H9 (cell line): ENCODE data around the gene RAD21L1. TPM values are rescaled to one million over a fixed set of nuclear protein-coding genes. Genes with fewer than 3 reads are reported as not detected.

Experiments
- DNase-seq: peaks from one replicate; pipeline ENCODE4 v3.0.0-alpha.2; 2017
- H2AFZ ChIP-seq: one replicate; pipeline ENCODE4 v1.6.1; 2013; ENCODE audit warnings: mild to moderate bottlenecking, low read length, control low read depth, moderate library complexity
- H2AK5ac ChIP-seq: 2 replicates; pipeline ENCODE4 v1.6.1; 2013; ENCODE audit warnings: low read length, control low read depth, mixed read lengths; ENCODE audit not compliant: insufficient read length
- H2BK120ac ChIP-seq: one replicate; pipeline ENCODE4 v1.6.1; 2013; ENCODE audit warnings: low read depth, mild to moderate bottlenecking, low read length, control low read depth, inconsistent platforms; ENCODE audit not compliant: poor library complexity, severe bottlenecking
- H2BK12ac ChIP-seq: 2 replicates; pipeline ENCODE4 v1.6.1; 2013; ENCODE audit warnings: low read length, control low read depth, mixed read lengths, low read depth; ENCODE audit not compliant: insufficient read length
- H2BK15ac ChIP-seq: 2 replicates; pipeline ENCODE4 v1.6.1; 2013; ENCODE audit warnings: low read depth, low read length, control low read depth
- H2BK20ac ChIP-seq: one replicate; pipeline ENCODE4 v1.6.1; 2013; ENCODE audit warnings: low read depth, mild to moderate bottlenecking, low read length, control low read depth, inconsistent platforms; ENCODE audit not compliant: poor library complexity, severe bottlenecking
- H2BK5ac ChIP-seq: 2 replicates; pipeline ENCODE4 v1.6.1; 2013; ENCODE audit warnings: low read length, control low read depth, mixed read lengths; ENCODE audit not compliant: insufficient read length
- H3K14ac ChIP-seq: 2 replicates; pipeline ENCODE4 v1.6.1; 2013; ENCODE audit warnings: low read length, control low read depth; ENCODE audit not compliant: insufficient read depth
- H3K18ac ChIP-seq: 2 replicates; pipeline ENCODE4 v1.6.1; 2013; ENCODE audit warnings: low read depth, mild to moderate bottlenecking, mixed read lengths, low read length, control low read depth; ENCODE audit not compliant: insufficient read length
- H3K23ac ChIP-seq: 2 replicates; pipeline ENCODE4 v1.6.1; 2013; ENCODE audit warnings: low read length, control low read depth, mixed read lengths, low read depth; ENCODE audit not compliant: insufficient read length
- H3K23me2 ChIP-seq: 2 replicates; pipeline ENCODE4 v1.6.1; 2013; ENCODE audit warnings: low read depth, mild to moderate bottlenecking, mixed read lengths, low read length, control low read depth; ENCODE audit not compliant: insufficient read length, poor library complexity, severe bottlenecking
- H3K27ac ChIP-seq: 2 replicates; pipeline ENCODE4 v1.5.1; 2013; ENCODE audit warnings: low read length, control low read depth, mixed read lengths, low read depth; ENCODE audit not compliant: insufficient read length
- H3K27me3 ChIP-seq: 2 replicates; pipeline ENCODE4 v1.6.1; 2013; ENCODE audit warnings: low read length, control low read depth, inconsistent platforms; ENCODE audit not compliant: insufficient read depth
- H3K4ac ChIP-seq: 2 replicates; pipeline ENCODE4 v1.6.1; 2013; ENCODE audit warnings: low read depth, mild to moderate bottlenecking, control low read depth, inconsistent platforms, low read length, moderate library complexity
- H3K4me1 ChIP-seq: 2 replicates; pipeline ENCODE4 v1.6.1; 2013; ENCODE audit warnings: low read length, control low read depth, inconsistent platforms; ENCODE audit not compliant: insufficient read depth
- H3K4me2 ChIP-seq: 2 replicates; pipeline ENCODE4 v1.6.1; 2013; ENCODE audit warnings: low read length, control low read depth, mixed read lengths; ENCODE audit not compliant: insufficient read length, insufficient read depth
- H3K56ac ChIP-seq: 2 replicates; pipeline ENCODE4 v1.6.1; 2013; ENCODE audit warnings: low read depth, mild to moderate bottlenecking, mixed read lengths, low read length, control low read depth; ENCODE audit not compliant: insufficient read length
- H3K79me1 ChIP-seq: 2 replicates; pipeline ENCODE4 v1.6.1; 2013; ENCODE audit warnings: low read depth, mild to moderate bottlenecking, moderate library complexity, low read length, control low read depth, inconsistent platforms; ENCODE audit not compliant: insufficient read depth, poor library complexity, severe bottlenecking
- H3K79me2 ChIP-seq: 2 replicates; pipeline ENCODE4 v1.6.1; 2013; ENCODE audit warnings: low read length, control low read depth, inconsistent platforms; ENCODE audit not compliant: insufficient read depth
- H3K9ac ChIP-seq: 2 replicates; pipeline ENCODE4 v1.6.1; 2013; ENCODE audit warnings: low read length, control low read depth, mixed read lengths; ENCODE audit not compliant: insufficient read length; ENCODE audit errors: extremely low read depth
- H3K9me3 ChIP-seq: one replicate; pipeline ENCODE4 v1.6.1; 2013; ENCODE audit warnings: low read depth, low read length, inconsistent platforms; ENCODE audit not compliant: control insufficient read depth
- H3T11ph ChIP-seq: one replicate; pipeline ENCODE4 v1.6.1; 2013; ENCODE audit warnings: mild to moderate bottlenecking, low read length, control low read depth, inconsistent platforms
- H4K20me1 ChIP-seq: one replicate; pipeline ENCODE4 v1.6.1; 2013; ENCODE audit not compliant: control insufficient read depth, insufficient read length, insufficient read depth
- H4K5ac ChIP-seq: 2 replicates; pipeline ENCODE4 v1.6.1; 2013; ENCODE audit warnings: low read depth, mild to moderate bottlenecking, mixed read lengths, low read length, control low read depth; ENCODE audit not compliant: insufficient read length
- H4K8ac ChIP-seq: replicated peaks from 2 replicates; pipeline ENCODE4 v1.6.1; 2013; ENCODE audit warnings: low read length, control low read depth, mixed read lengths, low read depth; ENCODE audit not compliant: insufficient read length
- H4K91ac ChIP-seq: 2 replicates; pipeline ENCODE4 v1.6.1; 2013; ENCODE audit warnings: low read depth, mild to moderate bottlenecking, moderate library complexity, mixed read lengths, low read length, control low read depth; ENCODE audit not compliant: insufficient read length
- H3K27ac Mint-ChIP-seq, 3 experiments: 2 replicates in 2 of 3; 3 replicates in 1 of 3; pipeline ENCODE4 v1.8.0; 2020 to 2021; ENCODE audit warnings: mixed read lengths in 3 of 3, mild to moderate bottlenecking in 1 of 3, moderate library complexity in 1 of 3
- H3K27me3 Mint-ChIP-seq: 2 replicates; pipeline ENCODE4 v1.8.0; 2021; ENCODE audit warnings: low read depth, mild to moderate bottlenecking, moderate library complexity, mixed read lengths
- H3K36me3 Mint-ChIP-seq, 3 experiments: 2 replicates in 2 of 3; 3 replicates in 1 of 3; pipeline ENCODE4 v1.8.0; 2020 to 2021; ENCODE audit warnings: low read depth in 3 of 3, mixed read lengths in 3 of 3; ENCODE audit not compliant: insufficient read depth in 1 of 3
- H3K4me1 Mint-ChIP-seq, 2 experiments: 2 replicates each; pipeline ENCODE4 v1.8.0; 2020; ENCODE audit warnings: mixed read lengths in 2 of 2
- H3K4me3 Mint-ChIP-seq, 2 experiments: 2 replicates in 1 of 2; 3 replicates in 1 of 2; pipeline ENCODE4 v1.8.0; 2020 to 2021; ENCODE audit warnings: mild to moderate bottlenecking in 2 of 2, mixed read lengths in 2 of 2, moderate library complexity in 1 of 2
- H3K9me3 Mint-ChIP-seq, 2 experiments: 2 replicates in 1 of 2; 3 replicates in 1 of 2; pipeline ENCODE4 v1.8.0; 2020; ENCODE audit warnings: mild to moderate bottlenecking in 2 of 2, mixed read lengths in 2 of 2, moderate library complexity in 1 of 2
- CTCF ChIP-seq: fragments of 200-600 bp; sonication (generic); conservative IDR thresholded peaks from 3 replicates; pipeline ENCODE4 v1.8.0; 2021; ENCODE audit warnings: antibody characterized with exemption, mild to moderate bottlenecking
- WGBS: extraction: QIAGEN DNeasy Blood & Tissue Kit; methylation state at CpG from one replicate; pipeline ENCODE4 v1.1.7; 2013; ENCODE audit warnings: missing lambda C conversion rate, low lambda C conversion rate, mixed read lengths; ENCODE audit not compliant: insufficient read length; ENCODE audit errors: extremely low coverage; 5-methylcytosine and 5-hydroxymethylcytosine counted together
- total RNA-seq: library from RNA; stranded (reverse); gene quantifications from 2 replicates; pipeline ENCODE4 v1.2.1, GENCODE V29; 2021

RAD21L1 gene
- total RNA-seq, 1 experiment from 2014 or later = not detected

GRCh38 chr20:1185316-1185741, 40.5 kb upstream of the RAD21L1 start:
- Histone ChIP-seq H3K4ac (no peak overlapping the region), H3K56ac (no peak overlapping the region), H3K9me3 (no peaks in the 10 kb centered on the region), H2BK20ac (no peak overlapping the region), H3K4me2 (no peak overlapping the region), H2BK5ac (no peak overlapping the region), H3K9ac (no peak overlapping the region), H2BK15ac (no peak overlapping the region), H3K27ac (no peak overlapping the region), H4K20me1 (no peaks in the 10 kb centered on the region), H3T11ph (no peak overlapping the region), H4K8ac (no peak overlapping the region), H2BK120ac (no peak overlapping the region), H3K27me3 (peaks cover 16% of the 10 kb centered on the region; the same call in 1 of the 2 replicates), H3K14ac (no peak overlapping the region), H3K18ac (no peak overlapping the region), H3K23me2 (peaks cover 4% of the 10 kb centered on the region), H2AFZ (no peak overlapping the region), H3K4me1 (peaks cover 12% of the 10 kb centered on the region; the same call in 1 of the 2 replicates), H3K23ac (no peak overlapping the region), H2BK12ac (no peak overlapping the region), H3K79me1 (no peaks in the 10 kb centered on the region), H3K79me2 (no peaks in the 10 kb centered on the region), H2AK5ac (no peak overlapping the region), H4K91ac (no peak overlapping the region), H4K5ac (no peak overlapping the region)
- Mint-ChIP-seq H3K9me3 (no peaks in the 10 kb centered on the region; a peak in 2 of 5 replicates), H3K27ac (no peak overlapping the region), H3K4me1 (peaks cover 18 to 30% of the 10 kb centered on the region in 2 experiments), H3K4me3 (peak overlapping the region; percentile 69 to 71; a peak in 3 of 5 replicates), H3K27me3 (peaks cover 51% of the 10 kb centered on the region), H3K36me3 (peaks cover 0 to 5% (median 4%) of the 10 kb centered on the region in 3 experiments; a peak in 2 of 7 replicates)
- TF ChIP-seq CTCF = no peak
- no CpG with 5 or more reads among the region's 54 CpGs for WGBS
- DNase-seq = no peak
